Smooth muscle cell (in vitro differentiated cells): ENCODE data around the gene ENOX1. TPM values are rescaled to one million over a fixed set of nuclear protein-coding genes. Genes with fewer than 3 reads are reported as not detected.

Experiments
- DNase-seq: peaks from one replicate; lab custom pipeline; 2025; ENCODE audit not compliant: unreplicated experiment; lab: John Stamatoyannopoulos, UW
- H2AFZ ChIP-seq: fragments of 200-600 bp; sonication (generic); 2 replicates; pipeline ENCODE4 v1.6.0; 2016; ENCODE audit warnings: antibody characterized with exemption, low read depth, mild to moderate bottlenecking
- H3F3A ChIP-seq: fragments of 200-600 bp; sonication (generic); 2 replicates; pipeline ENCODE4 v1.6.0; 2017; ENCODE audit warnings: antibody characterized with exemption, low read depth
- H3K27ac ChIP-seq: fragments of 200-600 bp; sonication (generic); 2 replicates; pipeline ENCODE4 v1.5.1; 2016; ENCODE audit warnings: low read depth, mild to moderate bottlenecking
- H3K27me3 ChIP-seq: fragments of 200-600 bp; sonication (generic); 2 replicates; pipeline ENCODE4 v1.6.1; 2016; ENCODE audit warnings: low read depth, mild to moderate bottlenecking
- H3K36me3 ChIP-seq: fragments of 200-600 bp; sonication (generic); 2 replicates; pipeline ENCODE4 v1.5.1; 2016; ENCODE audit warnings: low read depth
- H3K4me1 ChIP-seq: fragments of 200-600 bp; sonication (generic); 2 replicates; pipeline ENCODE4 v1.5.1; 2016; ENCODE audit warnings: low read depth
- H3K4me2 ChIP-seq: fragments of 200-600 bp; sonication (generic); 2 replicates; pipeline ENCODE4 v1.6.0; 2016; ENCODE audit warnings: mild to moderate bottlenecking
- H3K4me3 ChIP-seq: fragments of 200-600 bp; sonication (generic); 2 replicates; pipeline ENCODE4 v1.5.1; 2016; ENCODE audit warnings: mild to moderate bottlenecking
- H3K79me2 ChIP-seq: fragments of 200-600 bp; sonication (generic); 2 replicates; pipeline ENCODE4 v1.6.0; 2016; ENCODE audit warnings: low read depth, mild to moderate bottlenecking
- H3K9ac ChIP-seq: fragments of 200-600 bp; sonication (generic); 2 replicates; pipeline ENCODE4 v1.6.0; 2016; ENCODE audit warnings: low read depth
- H3K9me3 ChIP-seq: fragments of 200-600 bp; sonication (generic); replicated peaks from 2 replicates; pipeline ENCODE4 v1.5.1; 2016; ENCODE audit warnings: low read depth
- H4K20me1 ChIP-seq: fragments of 200-600 bp; sonication (generic); 2 replicates; pipeline ENCODE4 v1.6.0; 2016; ENCODE audit warnings: low read depth
- WGBS: methylation state at CpG from one replicate; pipeline ENCODE4 v1.1.7; 2016; ENCODE audit warnings: low lambda C conversion rate; 5-methylcytosine and 5-hydroxymethylcytosine counted together
- polyA plus RNA-seq: library from polyadenylated mRNA; unstranded; fragments of >200 nt; fragmentation: Nextera tagmentation; extraction: Ambion mirVana; gene quantifications from 2 replicates; pipeline ENCODE4 v1.2.1, GENCODE V29; 2016
- total RNA-seq: library from RNA; depleted of rRNA; stranded (reverse); fragments of >200 nt; gene quantifications from 2 replicates; pipeline ENCODE4 v1.2.3, GENCODE V29; 2014
- TF ChIP-seq, protein P1 (sequence below): fragments of 200-600 bp; sonication (generic); IDR thresholded peaks from 2 replicates; pipeline ENCODE4 v1.5.1; 2017; ENCODE audit warnings: borderline replicate concordance, mild to moderate bottlenecking, antibody characterized with exemption; ENCODE audit not compliant: insufficient read depth, poor library complexity, severe bottlenecking

Gene ENOX1
- total and polyA plus RNA-seq, 2 experiments from 2014 or later, result 1.9 to 2.6 TPM

DNA sequence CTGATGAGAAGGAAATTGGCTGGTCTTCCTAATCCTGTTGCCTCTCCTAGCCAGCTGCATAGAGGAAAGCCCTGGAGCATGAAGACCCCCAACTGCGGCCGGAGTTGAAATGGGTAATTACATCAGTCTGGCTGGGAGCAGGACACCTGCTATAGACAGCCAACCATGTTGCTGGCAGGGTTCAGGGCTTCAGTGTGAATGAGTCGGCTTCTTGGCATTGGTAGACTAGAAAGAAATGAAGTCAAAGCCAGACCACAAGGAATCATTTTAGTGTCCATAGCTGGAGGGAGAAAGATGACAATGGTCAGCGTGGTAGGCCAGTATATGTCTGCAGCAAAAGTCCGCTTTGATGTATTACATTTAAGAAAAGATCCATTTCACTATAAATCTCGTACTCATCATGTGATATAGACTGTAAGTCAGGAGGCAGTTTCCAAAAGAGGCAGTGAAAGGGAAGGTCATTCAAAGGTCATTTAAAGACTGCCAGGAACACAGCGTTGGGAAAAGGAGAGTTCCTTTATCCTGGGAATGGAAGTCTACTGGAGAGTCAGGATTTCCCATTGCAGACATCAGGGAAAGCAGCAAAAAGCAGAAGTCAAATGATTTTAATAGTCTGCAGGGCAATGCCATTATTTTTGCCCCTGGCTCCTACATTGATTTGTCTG is 500.7 kb downstream of the ENOX1 start:
- no peaks in the 10 kb centered on the region for H3K9me3 ChIP-seq
- no peaks in the 10 kb centered on the region for H3K79me2 ChIP-seq
- no peak overlapping the region for H3K9ac ChIP-seq
- no peak overlapping the region for H3K4me2 ChIP-seq
- 78% methylated on average over 7 of the region's 7 CpGs for whole genome bisulfite sequencing
- H4K20me1 ChIP-seq, result no peaks in the 10 kb centered on the region
- H3K4me3 ChIP-seq, result no peak overlapping the region
- H3K27ac ChIP-seq, result no peak overlapping the region
- H3K27me3 ChIP-seq, result no peaks in the 10 kb centered on the region
- H2AFZ ChIP-seq, result no peak overlapping the region
- DNase-seq, result no peak
- no peaks in the 10 kb centered on the region for H3K36me3 ChIP-seq
- no peaks in the 10 kb centered on the region for H3K4me1 ChIP-seq
- H3F3A ChIP-seq, result peaks cover 6% of the 10 kb centered on the region
- TF ChIP-seq, protein P1, sequence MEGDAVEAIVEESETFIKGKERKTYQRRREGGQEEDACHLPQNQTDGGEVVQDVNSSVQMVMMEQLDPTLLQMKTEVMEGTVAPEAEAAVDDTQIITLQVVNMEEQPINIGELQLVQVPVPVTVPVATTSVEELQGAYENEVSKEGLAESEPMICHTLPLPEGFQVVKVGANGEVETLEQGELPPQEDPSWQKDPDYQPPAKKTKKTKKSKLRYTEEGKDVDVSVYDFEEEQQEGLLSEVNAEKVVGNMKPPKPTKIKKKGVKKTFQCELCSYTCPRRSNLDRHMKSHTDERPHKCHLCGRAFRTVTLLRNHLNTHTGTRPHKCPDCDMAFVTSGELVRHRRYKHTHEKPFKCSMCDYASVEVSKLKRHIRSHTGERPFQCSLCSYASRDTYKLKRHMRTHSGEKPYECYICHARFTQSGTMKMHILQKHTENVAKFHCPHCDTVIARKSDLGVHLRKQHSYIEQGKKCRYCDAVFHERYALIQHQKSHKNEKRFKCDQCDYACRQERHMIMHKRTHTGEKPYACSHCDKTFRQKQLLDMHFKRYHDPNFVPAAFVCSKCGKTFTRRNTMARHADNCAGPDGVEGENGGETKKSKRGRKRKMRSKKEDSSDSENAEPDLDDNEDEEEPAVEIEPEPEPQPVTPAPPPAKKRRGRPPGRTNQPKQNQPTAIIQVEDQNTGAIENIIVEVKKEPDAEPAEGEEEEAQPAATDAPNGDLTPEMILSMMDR, result no peak

DNA sequence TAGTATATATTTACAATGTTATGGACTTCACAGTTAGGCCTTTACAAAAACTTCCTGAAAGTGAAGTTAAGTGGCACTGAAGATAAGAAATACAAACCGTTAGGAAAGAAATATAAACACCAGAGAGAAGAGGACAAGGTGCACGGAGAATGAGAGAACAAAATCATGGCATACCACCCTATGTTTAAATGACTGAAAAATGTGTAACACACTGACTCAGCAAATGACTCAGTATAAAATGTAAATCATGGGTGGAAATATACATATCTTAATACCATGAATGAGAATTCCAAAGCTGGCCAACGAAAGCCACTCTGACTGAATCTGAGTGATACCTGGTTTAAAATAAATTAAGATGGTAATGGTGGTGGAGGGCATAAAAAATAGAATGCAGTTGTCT is 502.6 kb downstream of the ENOX1 start:
- TF ChIP-seq, protein P1, result no peak
- Histone ChIP-seq H3K27me3 (no peaks in the 10 kb centered on the region), H3K79me2 (no peaks in the 10 kb centered on the region), H3K27ac (no peak overlapping the region), H3K4me2 (peak overlapping the region; percentile 40), H4K20me1 (no peaks in the 10 kb centered on the region), H2AFZ (no peak overlapping the region), H3F3A (no peaks in the 10 kb centered on the region), H3K9ac (no peak overlapping the region), H3K9me3 (no peaks in the 10 kb centered on the region), H3K4me3 (no peak overlapping the region), H3K36me3 (no peaks in the 10 kb centered on the region), H3K4me1 (no peaks in the 10 kb centered on the region)
- DNase-seq, result no peak
- WGBS, result 35% methylated on average over 3 of the region's 3 CpGs

DNA sequence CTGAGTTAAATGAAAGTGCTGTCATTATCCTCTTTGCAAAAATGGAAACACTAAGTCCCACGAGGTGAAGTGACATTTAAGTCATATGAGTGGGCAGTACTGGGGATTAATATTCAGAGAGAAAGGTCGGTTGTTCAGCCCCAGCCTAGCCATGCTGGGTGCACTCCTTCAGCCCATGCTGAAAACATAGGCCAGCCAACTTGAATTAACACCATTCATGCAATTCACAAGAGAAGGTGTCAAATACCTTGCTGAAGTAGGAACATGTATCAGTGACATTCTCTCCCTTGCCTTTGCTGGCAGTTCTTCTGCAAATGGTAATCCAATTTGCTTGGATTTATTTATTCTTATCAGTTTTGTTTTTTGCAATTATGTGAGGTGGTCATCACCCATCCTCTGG is 507.1 kb downstream of the ENOX1 start:
- no peak for DNase-seq
- Histone ChIP-seq H2AFZ (no peak overlapping the region), H3K36me3 (no peaks in the 10 kb centered on the region), H3K79me2 (no peaks in the 10 kb centered on the region), H3K4me3 (no peak overlapping the region), H3K4me1 (no peaks in the 10 kb centered on the region), H4K20me1 (no peaks in the 10 kb centered on the region), H3K27ac (no peak overlapping the region), H3K9ac (no peak overlapping the region), H3K4me2 (no peak overlapping the region), H3F3A (no peaks in the 10 kb centered on the region), H3K9me3 (no peaks in the 10 kb centered on the region), H3K27me3 (no peaks in the 10 kb centered on the region)
- TF ChIP-seq, protein P1, result no peak
- 72% methylated on average over 2 of the region's 2 CpGs for WGBS

DNA sequence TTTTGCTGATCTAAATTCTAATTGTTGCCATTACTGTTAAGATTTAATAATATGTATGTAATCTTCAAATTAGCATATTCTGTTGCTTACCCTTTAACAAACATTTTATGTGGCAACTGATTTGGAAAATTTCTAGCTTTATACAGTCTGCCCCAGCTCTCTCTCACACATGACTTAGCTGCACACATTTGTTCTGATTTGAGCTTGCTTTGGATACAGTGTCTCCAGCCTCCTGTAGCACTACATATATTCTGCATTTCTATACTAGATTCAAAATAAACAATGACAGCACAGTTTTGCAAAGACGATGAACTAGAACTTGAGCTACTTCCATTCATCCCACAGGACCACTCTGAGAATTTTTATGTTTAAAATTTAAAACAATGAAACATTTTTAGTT is 508.6 kb downstream of the ENOX1 start:
- H3K9me3 ChIP-seq, result no peaks in the 10 kb centered on the region

More for the DNA sequence above, 508.6 kb downstream of the ENOX1 start:
- no peaks in the 10 kb centered on the region for H3K27me3 ChIP-seq
- no peaks in the 10 kb centered on the region for H3K4me1 ChIP-seq
- H3K4me2 ChIP-seq, result no peak overlapping the region
- H3K9ac ChIP-seq, result no peak overlapping the region
- no peaks in the 10 kb centered on the region for H4K20me1 ChIP-seq
- H2AFZ ChIP-seq, result no peak overlapping the region
- TF ChIP-seq, protein P1, result no peak
- H3K27ac ChIP-seq, result no peak overlapping the region
- H3K4me3 ChIP-seq, result no peak overlapping the region
- no peaks in the 10 kb centered on the region for H3F3A ChIP-seq
- 85% methylated on average over 1 of the region's 1 CpG for WGBS
- H3K79me2 ChIP-seq, result no peaks in the 10 kb centered on the region
- H3K36me3 ChIP-seq, result no peaks in the 10 kb centered on the region
- no peak for DNase-seq
